GM10248 (cell line): ENCODE data around the gene AFDN.

Experiments used
- CTCF ChIA-PET: fragments of 300-600 bp; sonication (Branson Sonifier 250); formaldehyde crosslinking; extraction: SDS; loops from one replicate; lab custom pipeline; 2021; ENCODE audit warnings: antibody characterized with exemption; lab: Yijun Ruan, JAX
- POLR2A ChIA-PET: fragments of 350-650 bp; sonication (Branson Sonifier 250); formaldehyde crosslinking; extraction: SDS; loops from one replicate; lab custom pipeline; 2020; ENCODE audit warnings: antibody characterized with exemption; lab: Yijun Ruan, JAX
- DNase-seq: peaks from one replicate; pipeline ENCODE4 v3.0.0; 2012; ENCODE audit errors: extremely low spot score
- TF ChIP-seq, protein P1 (sequence below): IDR thresholded peaks from 2 replicates; pipeline ENCODE4 v1.5.1; 2012; ENCODE audit warnings: mild to moderate bottlenecking, low read depth; ENCODE audit errors: extremely low read depth, missing control alignments, control extremely low read depth

The AFDN gene

DNA sequence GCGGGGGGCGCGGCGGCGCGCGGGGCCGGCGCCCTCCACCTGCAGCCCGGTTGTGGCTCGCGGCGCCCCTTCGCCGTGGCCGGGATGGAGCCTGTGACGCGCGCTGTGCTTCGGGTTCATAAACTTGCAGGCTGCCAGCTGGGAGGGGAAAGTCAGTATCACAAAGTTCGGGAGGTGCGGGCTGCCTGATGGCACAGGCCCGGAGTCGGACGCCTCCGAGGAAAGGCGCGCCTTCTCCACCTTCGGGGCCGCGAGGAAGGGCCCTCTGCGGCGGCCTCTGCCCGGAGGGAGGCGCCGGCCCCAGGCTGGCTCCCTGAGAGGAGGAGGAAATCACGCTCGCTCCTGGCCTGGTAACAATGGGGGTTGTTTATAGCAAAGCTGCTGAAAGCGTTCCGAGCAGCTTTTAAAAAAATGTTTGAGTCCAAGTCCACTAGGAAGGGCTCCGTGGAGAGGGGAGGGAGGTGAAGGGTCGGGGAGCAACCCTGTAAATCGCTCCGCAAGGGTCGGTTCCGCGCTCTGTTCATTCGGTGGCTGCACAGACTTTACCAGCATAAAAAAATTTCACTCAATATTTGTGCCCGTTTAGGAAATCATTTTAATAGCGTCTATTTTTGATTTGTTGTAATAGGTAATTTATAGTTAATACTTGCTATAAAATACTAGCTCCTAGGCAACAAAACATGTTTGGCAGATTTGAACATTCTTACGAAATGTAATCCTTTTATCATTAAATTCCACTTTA lies 1.0 kb downstream of the AFDN start:
- peak; percentile 45 for DNase-seq
- POLR2A ChIA-PET: no interaction called here
- TF ChIP-seq, protein P1, sequence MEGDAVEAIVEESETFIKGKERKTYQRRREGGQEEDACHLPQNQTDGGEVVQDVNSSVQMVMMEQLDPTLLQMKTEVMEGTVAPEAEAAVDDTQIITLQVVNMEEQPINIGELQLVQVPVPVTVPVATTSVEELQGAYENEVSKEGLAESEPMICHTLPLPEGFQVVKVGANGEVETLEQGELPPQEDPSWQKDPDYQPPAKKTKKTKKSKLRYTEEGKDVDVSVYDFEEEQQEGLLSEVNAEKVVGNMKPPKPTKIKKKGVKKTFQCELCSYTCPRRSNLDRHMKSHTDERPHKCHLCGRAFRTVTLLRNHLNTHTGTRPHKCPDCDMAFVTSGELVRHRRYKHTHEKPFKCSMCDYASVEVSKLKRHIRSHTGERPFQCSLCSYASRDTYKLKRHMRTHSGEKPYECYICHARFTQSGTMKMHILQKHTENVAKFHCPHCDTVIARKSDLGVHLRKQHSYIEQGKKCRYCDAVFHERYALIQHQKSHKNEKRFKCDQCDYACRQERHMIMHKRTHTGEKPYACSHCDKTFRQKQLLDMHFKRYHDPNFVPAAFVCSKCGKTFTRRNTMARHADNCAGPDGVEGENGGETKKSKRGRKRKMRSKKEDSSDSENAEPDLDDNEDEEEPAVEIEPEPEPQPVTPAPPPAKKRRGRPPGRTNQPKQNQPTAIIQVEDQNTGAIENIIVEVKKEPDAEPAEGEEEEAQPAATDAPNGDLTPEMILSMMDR: no peak
- CTCF ChIA-PET: interaction anchor here (1.5 to 2.0 kb wide), 2 partner anchors 16 to 71 kb away, joined by 6 to 11 read pairs; no protein-coding TSS in a partner anchor

DNA sequence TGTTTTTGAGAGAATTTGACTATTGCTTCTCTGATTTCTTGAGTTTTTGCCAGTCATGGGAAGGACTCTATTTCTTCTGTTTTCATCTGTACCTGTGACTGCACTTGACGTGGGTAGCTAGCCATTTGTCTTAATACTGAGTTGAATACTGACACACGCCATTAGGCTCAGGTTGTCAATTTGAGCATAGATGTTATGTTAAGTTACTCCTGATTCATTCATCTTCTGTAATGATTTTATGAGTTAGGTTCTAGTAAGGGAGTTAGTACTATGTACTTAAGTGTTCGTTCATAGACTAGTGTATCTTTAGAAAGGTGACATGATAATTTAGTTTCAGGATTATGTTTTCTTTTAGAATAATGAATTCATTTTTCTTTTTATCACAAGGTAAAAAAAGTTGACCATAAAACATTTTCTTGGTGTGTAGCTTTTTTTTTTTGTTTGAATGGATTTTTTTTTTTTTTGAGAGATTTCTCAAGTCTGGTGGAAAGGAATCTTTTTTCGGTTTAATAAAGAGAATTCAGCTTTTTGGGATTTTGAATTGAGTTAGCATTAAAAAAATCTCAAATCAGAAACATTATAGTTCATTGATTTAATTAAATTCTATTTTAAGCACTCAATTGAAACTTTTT lies 1.7 kb downstream of the AFDN start:
- no peak for DNase-seq
- TF ChIP-seq, protein P1: no peak
- ChIA-PET POLR2A (no interaction called here), CTCF (interaction anchor here (0.6 to 2.0 kb wide), 3 partner anchors 15 to 1534 kb away, joined by 3 to 11 read pairs (median 6); no protein-coding TSS in a partner anchor)

DNA sequence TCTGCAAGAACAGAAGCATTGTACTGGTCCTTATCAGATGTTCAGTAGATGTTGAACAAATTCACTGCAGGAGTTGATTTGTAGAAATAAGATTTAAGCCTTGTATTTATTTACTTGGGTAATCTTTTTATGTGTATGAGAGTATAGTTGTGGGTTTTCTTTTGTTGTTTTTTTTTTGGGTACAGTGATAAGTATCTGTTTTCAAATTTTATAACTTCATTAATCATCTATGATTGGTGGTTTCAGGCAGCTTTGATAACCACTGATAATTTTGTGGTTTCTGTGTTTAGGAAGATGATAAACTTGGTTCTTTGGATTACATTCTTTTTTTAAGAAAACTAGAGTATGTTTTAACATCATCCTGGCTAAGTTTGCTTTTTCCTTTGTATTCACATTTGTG lies 2.8 kb downstream of the AFDN start:
- POLR2A ChIA-PET: no interaction called here
- TF ChIP-seq, protein P1: no peak
- CTCF ChIA-PET: interaction anchor here (0.9 to 1.9 kb wide), 4 partner anchors 10 to 20 kb away, joined by 3 to 11 read pairs (median 6); no protein-coding TSS in a partner anchor
- DNase-seq: no peak

DNA sequence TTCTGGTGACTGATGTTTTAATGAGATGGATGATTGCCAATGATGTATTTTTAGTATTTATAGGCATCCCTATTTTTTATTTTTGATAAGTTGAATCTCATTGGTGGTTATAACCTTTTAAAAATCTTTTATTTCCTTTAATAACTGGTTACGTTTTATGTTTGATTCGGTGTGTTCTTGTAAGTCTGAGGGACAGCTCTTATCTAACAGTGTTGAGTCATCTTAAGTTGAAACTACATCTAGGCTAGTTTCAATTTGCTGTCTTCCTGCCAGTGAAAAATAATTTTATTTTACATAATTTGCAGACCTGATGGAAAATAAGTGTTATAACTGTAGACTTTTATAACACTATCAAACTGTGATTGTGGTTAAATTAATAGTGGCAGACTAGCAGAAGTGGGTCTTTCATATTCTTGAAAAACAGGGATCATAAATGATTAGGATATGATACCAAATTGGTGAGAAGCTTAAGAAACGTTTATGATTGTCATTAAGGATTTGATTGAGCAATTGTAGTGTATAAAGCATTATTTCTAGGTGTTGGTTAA lies 4.6 kb downstream of the AFDN start:
- TF ChIP-seq, protein P1: no peak
- ChIA-PET POLR2A (no interaction called here), CTCF (interaction anchor here (1.9 kb wide), 1 partner anchor 8 kb away, joined by 7 read pairs; no protein-coding TSS in a partner anchor)
- no peak for DNase-seq

DNA sequence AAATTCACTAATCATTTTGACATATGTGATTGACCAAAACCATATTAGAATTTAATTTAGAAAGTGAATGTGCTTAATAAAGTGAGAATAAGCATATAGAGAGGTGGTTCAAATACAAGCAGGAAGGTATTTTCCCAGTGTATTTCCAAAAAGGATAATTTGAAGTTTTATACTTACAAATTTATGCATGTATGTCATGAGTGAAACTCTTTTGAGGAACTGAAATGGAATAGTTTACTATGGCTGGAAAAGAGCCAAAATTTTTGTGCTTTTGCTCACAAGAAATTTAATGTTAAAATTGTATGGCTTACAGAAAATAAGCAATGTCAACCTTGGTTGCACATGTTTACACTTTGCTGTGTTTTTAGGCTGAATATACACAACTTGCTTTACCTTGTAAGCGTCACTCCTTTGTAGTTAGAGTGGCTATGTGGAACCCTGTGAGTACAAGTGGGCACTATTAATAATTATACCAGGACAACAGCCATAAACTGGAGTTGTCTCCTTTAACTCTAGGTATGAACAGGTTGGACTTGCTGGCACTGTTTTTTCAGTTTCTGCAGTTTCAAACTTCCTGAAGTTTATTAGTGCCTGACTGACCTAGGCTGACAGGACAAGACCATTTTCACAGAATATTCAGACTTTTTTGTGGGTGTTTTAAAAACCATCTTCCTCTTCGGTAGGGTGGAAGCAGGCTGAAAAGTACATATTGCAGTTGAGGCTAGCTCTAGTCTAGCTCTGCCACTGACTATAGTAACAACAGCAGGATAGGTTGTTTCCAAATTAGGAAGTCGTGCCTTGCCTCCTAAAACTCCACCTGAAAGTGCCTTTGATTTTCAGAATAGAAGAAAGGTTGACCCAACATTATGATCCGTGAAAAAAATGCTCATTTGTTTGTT lies 6.0 kb downstream of the AFDN start:
- no peak for DNase-seq
- POLR2A ChIA-PET: no interaction called here
- TF ChIP-seq, protein P1: no peak
- CTCF ChIA-PET: no interaction called here

DNA sequence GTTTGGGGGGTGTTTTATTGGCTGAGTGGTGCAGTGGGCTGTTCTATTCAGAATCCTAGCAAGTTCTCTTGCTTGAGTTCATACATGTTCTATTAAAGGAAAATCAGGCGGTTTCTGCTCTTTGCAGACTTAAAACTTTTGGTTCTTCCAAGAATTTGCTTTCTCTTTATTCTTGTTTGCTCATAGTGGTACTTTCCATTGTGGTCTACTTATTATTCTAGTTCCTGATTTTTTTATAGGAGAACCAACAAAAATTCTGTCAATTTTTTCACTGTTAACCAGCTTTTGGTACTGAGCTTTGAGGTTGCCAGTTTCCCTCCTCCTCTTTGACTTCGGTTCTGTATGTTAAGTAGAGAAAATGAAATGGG lies 6.7 kb downstream of the AFDN start:
- TF ChIP-seq, protein P1: no peak
- ChIA-PET POLR2A (no interaction called here), CTCF (interaction anchor here (2.2 kb wide), 1 partner anchor 10 kb away, joined by 5 read pairs; no protein-coding TSS in a partner anchor)
- no peak for DNase-seq
